A673 (cell line): ENCODE results near the gene HS6ST2. TPM values are rescaled to one million over a fixed set of nuclear protein-coding genes. Genes with fewer than 3 reads are reported as not detected.

ENCODE experiments used
- BruUV-seq: library from RNA; stranded (reverse); fragments of 400-500 nt; replicated peaks from 2 replicates; lab custom pipeline; 2021; lab: Mats Ljungman, UMichigan
- CTCF ChIA-PET: fragments of 300-600 bp; sonication (Branson Sonifier 250); formaldehyde crosslinking; loops from one replicate; lab custom pipeline; 2022; ENCODE audit warnings: antibody characterized with exemption; lab: Charles Lee
- POLR2A ChIA-PET: fragments of 300-600 bp; sonication (Branson Sonifier 250); formaldehyde crosslinking; loops from one replicate; lab custom pipeline; 2022; ENCODE audit warnings: antibody characterized with exemption; ENCODE audit not compliant: low non-redundant PET; lab: Charles Lee
- DNase-seq: peaks from one replicate; pipeline ENCODE4 v3.0.0-alpha.2; 2015; ENCODE audit warnings: low spot score
- H3K27ac ChIP-seq: fragments of 200-600 bp; sonication (generic); 2 replicates; pipeline ENCODE4 v1.5.1; 2016; ENCODE audit warnings: mixed run types, low read depth, mild to moderate bottlenecking, mixed read lengths, antibody characterized with exemption, low read length; ENCODE audit not compliant: poor library complexity, severe bottlenecking
- H3K27me3 ChIP-seq: fragments of 200-600 bp; sonication (generic); replicated peaks from 2 replicates; pipeline ENCODE4 v1.6.1; 2017; ENCODE audit warnings: mixed run types, low read depth, mild to moderate bottlenecking, mixed read lengths, antibody characterized with exemption, low read length; ENCODE audit not compliant: insufficient read depth, poor library complexity
- H3K36me3 ChIP-seq: fragments of 200-600 bp; sonication (generic); 2 replicates; pipeline ENCODE4 v1.6.1; 2016; ENCODE audit warnings: mixed run types, mild to moderate bottlenecking, mixed read lengths, antibody characterized with exemption, low read length; ENCODE audit not compliant: insufficient read depth, poor library complexity, severe bottlenecking
- H3K4me1 ChIP-seq: fragments of 200-600 bp; sonication (generic); 2 replicates; pipeline ENCODE4 v1.6.1; 2017; ENCODE audit warnings: mixed run types, mild to moderate bottlenecking, mixed read lengths, antibody characterized with exemption, low read length; ENCODE audit not compliant: insufficient read depth, poor library complexity, severe bottlenecking
- H3K4me3 ChIP-seq: fragments of 200-600 bp; sonication (generic); 2 replicates; pipeline ENCODE4 v1.5.1; 2016; ENCODE audit warnings: low read depth, mixed run types, mild to moderate bottlenecking, mixed read lengths, low read length; ENCODE audit not compliant: poor library complexity, severe bottlenecking
- H3K9me3 ChIP-seq: fragments of 200-600 bp; sonication (generic); 2 replicates; pipeline ENCODE4 v1.6.1; 2016; ENCODE audit warnings: mixed run types, low read depth, mild to moderate bottlenecking, mixed read lengths, antibody characterized with exemption, low read length; ENCODE audit not compliant: poor library complexity, severe bottlenecking
- EZH2 ChIP-seq: fragments of 200-600 bp; sonication (generic); IDR thresholded peaks from 2 replicates; pipeline ENCODE4 v1.6.1; 2017; ENCODE audit warnings: borderline replicate concordance, low read depth, mild to moderate bottlenecking, mixed read lengths, antibody characterized with exemption, low read length; ENCODE audit not compliant: poor library complexity, severe bottlenecking
- intact Hi-C: fragments of 100-400 bp; cut with micrococcal nuclease; formaldehyde crosslinking; loops from one replicate; pipeline ENCODE4 v1.10.0; 2022; ENCODE audit not compliant: unreplicated experiment
- total RNA-seq: library from RNA; stranded (reverse); gene quantifications from 2 replicates; pipeline ENCODE4 v1.2.3, GENCODE V29; 2021
- TF ChIP-seq, protein P1 (sequence below): fragments of 300-800, 200-600 bp; sonication (generic); conservative IDR thresholded peaks from 2 replicates; pipeline ENCODE4 v1.5.1; 2017; ENCODE audit warnings: low read depth, mild to moderate bottlenecking, antibody characterized with exemption, low read length, moderate library complexity, mixed read lengths

The HS6ST2 gene
- total RNA-seq, 1 experiment from 2014 or later = 6.9 TPM

DNA sequence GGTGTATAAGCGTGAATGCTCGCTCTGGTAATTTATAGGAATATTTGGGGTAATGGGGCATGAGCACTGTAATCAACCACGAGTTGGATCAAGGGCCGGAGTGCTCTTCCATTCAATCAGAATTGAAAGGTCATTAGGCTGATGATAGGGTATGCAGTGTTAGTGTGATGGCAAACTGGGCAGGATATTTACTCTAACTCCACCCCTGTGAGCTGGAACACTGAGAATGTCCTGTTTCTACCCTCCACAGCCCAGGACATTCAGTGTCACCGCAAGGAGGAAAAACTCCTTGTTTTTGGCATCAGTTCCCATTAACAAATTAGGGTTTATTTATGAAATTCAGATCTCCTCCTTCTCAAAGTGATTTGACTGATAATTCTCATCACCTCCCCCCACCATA lies 137.8 kb downstream of the HS6ST2 start:
- TF ChIP-seq EZH2 = no peak
- TF ChIP-seq, protein P1, sequence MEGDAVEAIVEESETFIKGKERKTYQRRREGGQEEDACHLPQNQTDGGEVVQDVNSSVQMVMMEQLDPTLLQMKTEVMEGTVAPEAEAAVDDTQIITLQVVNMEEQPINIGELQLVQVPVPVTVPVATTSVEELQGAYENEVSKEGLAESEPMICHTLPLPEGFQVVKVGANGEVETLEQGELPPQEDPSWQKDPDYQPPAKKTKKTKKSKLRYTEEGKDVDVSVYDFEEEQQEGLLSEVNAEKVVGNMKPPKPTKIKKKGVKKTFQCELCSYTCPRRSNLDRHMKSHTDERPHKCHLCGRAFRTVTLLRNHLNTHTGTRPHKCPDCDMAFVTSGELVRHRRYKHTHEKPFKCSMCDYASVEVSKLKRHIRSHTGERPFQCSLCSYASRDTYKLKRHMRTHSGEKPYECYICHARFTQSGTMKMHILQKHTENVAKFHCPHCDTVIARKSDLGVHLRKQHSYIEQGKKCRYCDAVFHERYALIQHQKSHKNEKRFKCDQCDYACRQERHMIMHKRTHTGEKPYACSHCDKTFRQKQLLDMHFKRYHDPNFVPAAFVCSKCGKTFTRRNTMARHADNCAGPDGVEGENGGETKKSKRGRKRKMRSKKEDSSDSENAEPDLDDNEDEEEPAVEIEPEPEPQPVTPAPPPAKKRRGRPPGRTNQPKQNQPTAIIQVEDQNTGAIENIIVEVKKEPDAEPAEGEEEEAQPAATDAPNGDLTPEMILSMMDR = no peak
- no TSS peak for BruUV-seq
- ChIA-PET POLR2A (no interaction called here), CTCF (no interaction called here)
- no peak overlapping the region for H3K27ac ChIP-seq
- intact Hi-C loops = no loop called here
- no peak for DNase-seq
- no peaks in the 10 kb centered on the region for H3K9me3 ChIP-seq
- no peak overlapping the region for H3K4me3 ChIP-seq
- H3K4me1 ChIP-seq = no peaks in the 10 kb centered on the region
- H3K27me3 ChIP-seq = no peaks in the 10 kb centered on the region
- H3K36me3 ChIP-seq = no peaks in the 10 kb centered on the region

GRCh38 chrX:132819711-132820264 lies 138.6 kb downstream of the HS6ST2 start:
- Histone ChIP-seq H3K27me3 (no peaks in the 10 kb centered on the region), H3K27ac (no peak overlapping the region), H3K4me1 (no peaks in the 10 kb centered on the region), H3K4me3 (no peak overlapping the region), H3K36me3 (no peaks in the 10 kb centered on the region), H3K9me3 (no peaks in the 10 kb centered on the region)
- DNase-seq = no peak
- TF ChIP-seq, protein P1 = no peak
- TF ChIP-seq EZH2 = no peak
- ChIA-PET CTCF (no interaction called here), POLR2A (interaction anchor here (0.7 kb wide), 1 partner anchor 8 kb away, joined by 4 read pairs; no protein-coding TSS in a partner anchor)
- intact Hi-C loops = no loop called here
- BruUV-seq = no TSS peak

DNA sequence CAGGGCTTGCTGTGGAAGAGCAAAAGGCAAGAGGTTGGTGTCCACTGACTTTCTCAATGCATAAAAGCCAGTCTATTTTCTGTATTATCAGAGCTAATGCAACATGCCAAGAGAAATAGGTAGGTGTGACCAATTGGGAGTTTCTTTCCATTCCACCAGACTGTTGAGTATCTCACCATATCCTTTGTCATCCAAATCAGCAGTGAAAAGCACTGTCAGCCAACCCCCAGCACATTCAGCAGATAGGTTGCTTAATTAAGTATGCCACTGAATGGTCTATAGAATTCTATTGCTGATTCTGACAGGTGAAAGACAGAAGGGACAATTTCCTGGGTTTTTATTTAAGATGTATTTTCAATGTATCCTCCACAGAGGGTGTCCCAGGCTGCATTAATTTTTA lies 139.8 kb downstream of the HS6ST2 start:
- H3K36me3 ChIP-seq = no peaks in the 10 kb centered on the region
- ChIA-PET CTCF (no interaction called here), POLR2A (no interaction called here)
- H3K4me1 ChIP-seq = no peaks in the 10 kb centered on the region
- H3K27ac ChIP-seq = no peak overlapping the region
- H3K4me3 ChIP-seq = no peak overlapping the region
- no peak for DNase-seq
- BruUV-seq = no TSS peak
- TF ChIP-seq, protein P1 = no peak
- TF ChIP-seq EZH2 = no peak
- H3K9me3 ChIP-seq = no peaks in the 10 kb centered on the region
- H3K27me3 ChIP-seq = no peaks in the 10 kb centered on the region
- intact Hi-C loops = no loop called here
